AG09309 (cell line): ENCODE measurements around the gene VIM.

Experiments used
- DNase-seq: peaks from one replicate; pipeline ENCODE4 v3.0.0-alpha.2; 2010; ENCODE audit warnings: low read depth
- H3K4me3 ChIP-seq: 2 replicates; pipeline ENCODE4 v1.5.1; 2011; ENCODE audit warnings: mild to moderate bottlenecking, low read depth, low read length, moderate library complexity; ENCODE audit not compliant: control insufficient read depth
- TF ChIP-seq, protein P1 (sequence below): IDR thresholded peaks from 2 replicates; pipeline ENCODE4 v1.5.1; 2011; ENCODE audit warnings: mild to moderate bottlenecking, low read depth, low read length, inconsistent platforms; ENCODE audit not compliant: insufficient read depth, control insufficient read depth; ENCODE audit errors: missing control alignments

Gene VIM

DNA sequence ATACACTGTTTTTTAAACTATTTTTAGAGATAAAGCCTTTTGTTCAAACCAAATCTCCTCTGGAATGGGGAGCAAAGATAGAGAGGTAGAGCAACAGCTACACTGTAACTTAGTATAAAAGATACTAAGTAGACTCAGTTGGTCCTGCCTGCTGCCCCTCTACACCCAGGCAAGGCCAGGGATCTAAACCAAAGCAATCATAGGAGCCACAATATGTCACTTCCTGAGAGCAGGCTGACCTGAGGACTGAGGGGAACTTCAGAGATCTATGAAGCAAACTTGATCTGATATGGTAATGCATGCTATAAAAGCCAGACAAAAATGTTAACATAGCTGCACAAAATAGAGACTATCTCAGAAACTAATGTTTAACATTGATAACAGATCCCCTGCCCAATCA is 19.6 kb upstream of the VIM start:
- no peak overlapping the region for H3K4me3 ChIP-seq
- TF ChIP-seq, protein P1, sequence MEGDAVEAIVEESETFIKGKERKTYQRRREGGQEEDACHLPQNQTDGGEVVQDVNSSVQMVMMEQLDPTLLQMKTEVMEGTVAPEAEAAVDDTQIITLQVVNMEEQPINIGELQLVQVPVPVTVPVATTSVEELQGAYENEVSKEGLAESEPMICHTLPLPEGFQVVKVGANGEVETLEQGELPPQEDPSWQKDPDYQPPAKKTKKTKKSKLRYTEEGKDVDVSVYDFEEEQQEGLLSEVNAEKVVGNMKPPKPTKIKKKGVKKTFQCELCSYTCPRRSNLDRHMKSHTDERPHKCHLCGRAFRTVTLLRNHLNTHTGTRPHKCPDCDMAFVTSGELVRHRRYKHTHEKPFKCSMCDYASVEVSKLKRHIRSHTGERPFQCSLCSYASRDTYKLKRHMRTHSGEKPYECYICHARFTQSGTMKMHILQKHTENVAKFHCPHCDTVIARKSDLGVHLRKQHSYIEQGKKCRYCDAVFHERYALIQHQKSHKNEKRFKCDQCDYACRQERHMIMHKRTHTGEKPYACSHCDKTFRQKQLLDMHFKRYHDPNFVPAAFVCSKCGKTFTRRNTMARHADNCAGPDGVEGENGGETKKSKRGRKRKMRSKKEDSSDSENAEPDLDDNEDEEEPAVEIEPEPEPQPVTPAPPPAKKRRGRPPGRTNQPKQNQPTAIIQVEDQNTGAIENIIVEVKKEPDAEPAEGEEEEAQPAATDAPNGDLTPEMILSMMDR = no peak
- DNase-seq = no peak

DNA sequence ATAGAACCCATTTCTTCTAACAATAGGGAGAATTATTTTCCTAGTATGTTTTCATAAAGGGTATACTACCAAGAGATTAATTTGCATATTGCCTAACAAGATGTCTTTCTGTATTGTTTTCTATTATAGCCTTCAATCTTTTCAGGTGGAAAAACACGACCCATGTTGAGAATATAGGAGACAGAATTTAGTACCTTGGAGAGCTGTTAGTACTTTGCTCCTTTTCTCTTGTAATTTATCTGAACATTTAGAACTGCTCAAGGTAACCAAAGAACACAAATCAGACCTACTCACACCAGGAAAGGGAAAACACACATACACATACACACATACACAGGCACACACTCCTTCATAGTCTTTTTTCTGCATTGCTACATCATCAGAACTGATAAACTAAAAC is 18.7 kb upstream of the VIM start:
- TF ChIP-seq, protein P1 = no peak
- DNase-seq = no peak
- H3K4me3 ChIP-seq = no peak overlapping the region

DNA sequence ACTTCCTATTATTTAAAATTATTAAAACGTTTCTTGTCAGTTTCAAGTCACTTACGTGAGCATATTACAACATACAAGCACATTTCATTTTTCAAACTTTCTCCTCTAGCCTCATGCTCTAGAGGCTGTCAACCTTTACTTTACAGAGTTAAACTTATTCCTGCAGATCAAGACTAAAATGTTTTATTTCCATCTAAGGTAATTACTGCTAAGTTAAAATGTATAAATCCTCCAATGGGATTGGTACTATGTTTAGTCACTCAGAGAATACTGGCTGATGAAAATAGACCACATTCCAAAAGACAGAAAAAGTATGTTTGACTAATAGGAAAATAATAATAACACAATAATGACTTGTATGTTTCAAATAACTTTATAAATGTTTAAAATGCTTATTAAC is 18.2 kb upstream of the VIM start:
- no peak overlapping the region for H3K4me3 ChIP-seq
- no peak for DNase-seq
- TF ChIP-seq, protein P1 = no peak

DNA sequence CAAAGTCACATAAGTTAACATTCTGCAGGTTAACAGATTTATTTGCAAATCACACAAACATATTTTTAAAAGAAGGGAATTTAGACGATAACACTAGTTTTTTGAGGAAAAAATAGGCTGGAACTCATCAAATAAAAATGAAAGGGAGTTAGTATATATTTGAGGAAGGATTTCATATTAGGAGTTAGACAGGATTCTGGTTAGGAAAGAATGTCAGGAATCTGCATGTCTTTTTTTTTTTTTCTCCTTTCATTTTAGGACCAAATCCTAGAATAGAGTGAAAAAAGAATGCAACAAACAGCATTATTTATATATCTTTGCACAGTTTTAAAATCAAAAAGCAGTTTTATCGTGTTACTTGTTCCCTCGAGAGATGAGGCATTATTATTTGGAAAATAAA is 17.7 kb upstream of the VIM start:
- no peak overlapping the region for H3K4me3 ChIP-seq
- TF ChIP-seq, protein P1 = no peak
- DNase-seq = no peak

DNA sequence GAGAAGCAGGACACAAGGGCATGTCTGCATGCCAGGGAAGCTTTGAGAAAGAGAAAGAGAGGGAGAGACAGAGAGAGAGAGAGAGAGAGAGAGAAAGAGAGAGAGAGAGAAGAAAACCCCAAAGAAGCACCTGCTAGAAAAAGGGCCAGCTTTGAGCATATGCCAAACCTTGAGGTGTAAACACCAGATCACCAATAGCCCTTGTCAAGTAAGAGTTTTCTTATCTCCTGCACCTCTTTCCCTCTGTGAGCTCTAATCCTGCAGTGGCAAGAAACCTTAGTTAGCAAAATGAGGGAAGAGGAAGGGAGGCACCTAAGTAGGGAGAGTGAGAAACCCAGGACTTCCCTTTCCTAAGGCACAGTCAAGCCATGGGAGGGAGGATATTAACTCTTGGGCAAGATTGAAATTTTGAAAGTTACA is 15.2 kb upstream of the VIM start:
- no peak for DNase-seq
- TF ChIP-seq, protein P1 = no peak
- no peak overlapping the region for H3K4me3 ChIP-seq

DNA sequence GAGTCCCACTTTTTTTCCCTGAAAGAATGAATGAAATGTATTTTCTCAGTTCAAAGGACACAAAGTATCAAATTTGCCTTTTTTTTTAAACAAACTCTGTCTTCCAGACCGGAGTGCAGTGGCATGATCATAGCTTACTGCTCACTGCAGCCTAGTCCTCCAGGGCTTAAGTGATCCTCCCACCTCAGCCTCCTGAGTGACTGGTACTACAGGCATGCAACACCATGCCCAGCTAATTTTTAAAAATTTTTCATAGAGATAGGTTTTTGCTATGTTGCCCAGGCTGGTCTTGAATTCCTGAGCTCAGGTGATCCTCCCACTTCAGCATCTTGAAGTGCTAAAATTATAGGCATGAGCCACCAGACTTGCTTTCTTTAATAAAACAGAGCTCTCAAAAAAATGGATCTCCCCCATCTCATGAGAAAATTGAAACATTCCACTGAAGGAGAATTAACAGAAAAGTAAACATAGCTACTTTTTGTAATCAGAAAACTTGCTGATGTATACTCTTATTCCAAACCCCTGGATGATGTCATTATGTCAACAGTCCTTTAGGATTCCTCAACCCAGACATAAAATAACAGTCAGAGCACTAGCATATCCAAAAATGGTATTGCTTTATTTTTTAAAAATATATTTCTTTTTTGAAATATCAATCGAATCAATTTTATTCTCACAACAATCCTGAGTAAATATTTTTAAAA is 14.2 kb upstream of the VIM start:
- TF ChIP-seq, protein P1 = no peak
- no peak for DNase-seq
- H3K4me3 ChIP-seq = no peak overlapping the region
